Naive thymus-derived CD4-positive, alpha-beta T cell (primary cell): ENCODE measurements around the gene EBF3. TPM values are rescaled to one million over a fixed set of nuclear protein-coding genes. Genes with fewer than 3 reads are reported as not detected.

Experiments used
- ATAC-seq: fragments of 150-1000 bp; cut with Tn5 transposase; 2 replicates; pipeline ENCODE4 v1.10.0; 2021; ENCODE audit warnings: mild to moderate bottlenecking, moderate library complexity
- CTCF ChIA-PET: fragments of 350-600 bp; sonication (Branson Sonifier 250); formaldehyde crosslinking; loops from one replicate; lab custom pipeline; 2021; ENCODE audit warnings: antibody characterized with exemption; lab: Charles Lee
- POLR2A ChIA-PET: fragments of 350-600 bp; sonication (Branson Sonifier 250); formaldehyde crosslinking; loops from one replicate; lab custom pipeline; 2021; ENCODE audit warnings: antibody characterized with exemption, inconsistent platforms; lab: Charles Lee
- DNase-seq, 9 donors: peaks; one replicate each; pipeline versions ENCODE4 v3.0.0 to v3.0.0-alpha.2; 2020 to 2022; ENCODE audit warnings: mixed read lengths in 1 of 9
- H3K27ac ChIP-seq: one replicate; pipeline ENCODE4 v1.7.0; 2013; ENCODE audit warnings: mild to moderate bottlenecking, low read depth, low read length, moderate library complexity
- H3K27me3 ChIP-seq, 2 donors: one replicate each; pipeline ENCODE4 v1.7.0; 2013; ENCODE audit warnings: low read length in 2 of 2, mild to moderate bottlenecking in 2 of 2, moderate library complexity in 2 of 2; ENCODE audit not compliant: control insufficient read depth in 2 of 2, insufficient read depth in 2 of 2
- H3K36me3 ChIP-seq, 3 experiments: 1 replicate in 2 of 3; 2 replicates in 1 of 3; pipeline ENCODE4 v1.7.0; 2013; ENCODE audit warnings: low read length in 3 of 3, mild to moderate bottlenecking in 3 of 3, moderate library complexity in 1 of 3; ENCODE audit not compliant: insufficient read depth in 3 of 3, control insufficient read depth in 2 of 3
- H3K4me1 ChIP-seq, 2 donors: one replicate each; pipeline ENCODE4 v1.7.0; 2013; ENCODE audit warnings: low read length in 2 of 2, mild to moderate bottlenecking in 2 of 2, moderate library complexity in 1 of 2; ENCODE audit not compliant: control insufficient read depth in 2 of 2, insufficient read depth in 2 of 2
- H3K4me3 ChIP-seq: 2 replicates; pipeline ENCODE4 v1.7.0; 2013; ENCODE audit warnings: mild to moderate bottlenecking, low read length
- H3K9me3 ChIP-seq, 3 experiments: 1 replicate in 2 of 3; 2 replicates in 1 of 3; pipeline ENCODE4 v1.7.0; 2013; ENCODE audit warnings: low read length in 3 of 3; ENCODE audit not compliant: control insufficient read depth in 2 of 3
- H3K27ac Mint-ChIP-seq, 9 donors: one replicate each; pipeline ENCODE4 v1.8.0; 2020 to 2022; ENCODE audit warnings: mixed read lengths in 9 of 9, mild to moderate bottlenecking in 8 of 9, moderate library complexity in 5 of 9, inconsistent platforms in 2 of 9
- H3K27me3 Mint-ChIP-seq, 5 donors: one replicate each; pipeline ENCODE4 v1.8.0; 2021 to 2022; ENCODE audit warnings: mixed read lengths in 5 of 5, mild to moderate bottlenecking in 1 of 5
- H3K36me3 Mint-ChIP-seq, 5 donors: one replicate each; pipeline ENCODE4 v1.8.0; 2020 to 2022; ENCODE audit warnings: mixed read lengths in 5 of 5, mild to moderate bottlenecking in 3 of 5, inconsistent platforms in 1 of 5
- H3K4me1 Mint-ChIP-seq, 7 donors: one replicate each; pipeline ENCODE4 v1.8.0; 2020 to 2022; ENCODE audit warnings: mixed read lengths in 7 of 7, mild to moderate bottlenecking in 3 of 7, inconsistent platforms in 1 of 7
- H3K4me3 Mint-ChIP-seq, 10 donors: one replicate each; pipeline ENCODE4 v1.8.0; 2020 to 2022; ENCODE audit warnings: mild to moderate bottlenecking in 10 of 10, mixed read lengths in 10 of 10, moderate library complexity in 6 of 10, inconsistent platforms in 2 of 10
- H3K9me3 Mint-ChIP-seq, 11 donors: one replicate each; pipeline ENCODE4 v1.8.0; 2020 to 2022; ENCODE audit warnings: mixed read lengths in 11 of 11, mild to moderate bottlenecking in 4 of 11, inconsistent platforms in 1 of 11, moderate library complexity in 1 of 11
- intact Hi-C, 2 donors: fragments of 100-400 bp; cut with micrococcal nuclease; formaldehyde crosslinking; loops; one replicate each; pipeline ENCODE4 v1.15.1; 2023
- polyA plus RNA-seq, 2 donors: library from polyadenylated mRNA; unstranded; fragments of 300-500 nt; fragmentation: Illumina TruSeq; gene quantifications; one replicate each; pipeline ENCODE4 v1.2.3, GENCODE V29; 2021
- total RNA-seq, 6 experiments: library from RNA in 5 of 6; stranded (reverse) in 5 of 6; gene quantifications; 1 replicate in 5 of 6; 2 replicates in 1 of 6; pipeline ENCODE4 v1.2.3 and lab custom pipeline; 2021 to 2026

The EBF3 gene
- total and polyA plus RNA-seq, 7 experiments from 2014 or later = not detected

DNA sequence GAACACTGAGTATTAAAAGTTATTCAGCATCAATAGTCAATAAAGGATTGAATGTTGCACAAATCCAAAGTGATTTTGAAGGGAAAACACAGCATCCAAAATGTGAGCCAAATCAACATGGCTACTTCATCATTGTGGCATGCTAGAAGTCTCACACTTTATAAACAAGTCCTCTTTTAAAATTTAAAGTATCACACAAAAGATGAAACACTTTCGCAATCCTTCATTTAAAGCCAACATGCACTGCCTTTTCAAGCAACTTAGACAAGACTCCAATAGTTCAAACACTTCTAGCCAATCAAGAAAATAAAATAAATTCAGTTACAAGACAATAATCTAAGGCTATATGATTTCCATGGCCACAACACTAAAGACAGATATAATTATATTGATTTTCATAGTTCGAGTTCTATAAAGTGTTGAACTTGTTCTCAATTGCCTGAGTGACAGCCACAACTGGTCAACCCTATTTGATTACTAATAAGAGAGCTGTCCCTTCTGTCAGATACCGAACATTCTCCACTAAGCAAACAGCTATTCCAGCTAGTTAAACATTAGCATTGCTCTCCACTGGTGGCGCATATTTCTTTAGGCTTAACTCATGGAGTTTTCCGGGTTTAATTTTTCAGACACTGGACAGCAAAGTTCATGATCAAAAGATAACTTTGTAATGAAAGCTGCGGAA lies 8.3 kb downstream of the EBF3 start:
- no peaks in the 10 kb centered on the region for H3K36me3 ChIP-seq
- H3K27me3 Mint-ChIP-seq = peaks cover 57 to 79% (median 73%) of the 10 kb centered on the region in 5 donors
- no peak for DNase-seq
- H3K36me3 Mint-ChIP-seq = peaks cover 0 to 5% (median 0%) of the 10 kb centered on the region in 5 donors
- peaks cover 0 to 27% of the 10 kb centered on the region in 2 donors for H3K27me3 ChIP-seq
- POLR2A ChIA-PET = interaction anchor here (0.7 kb wide), 1 partner anchor 22 kb away, joined by 3 read pairs; no protein-coding TSS in a partner anchor
- no peak overlapping the region for H3K4me3 Mint-ChIP-seq
- no peak overlapping the region for H3K27ac ChIP-seq
- H3K27ac Mint-ChIP-seq = no peak overlapping the region
- ATAC-seq = no peak
- no peak overlapping the region for H3K4me3 ChIP-seq
- peaks cover 0 to 4% of the 10 kb centered on the region in 2 donors for H3K4me1 ChIP-seq
- intact Hi-C loops = loop anchor here in 1 of 2 donors (2.0 kb wide), 1 partner anchor 15 kb away; no protein-coding TSS in a partner anchor
- H3K9me3 Mint-ChIP-seq = peaks cover 0 to 26% (median 5%) of the 10 kb centered on the region in 11 donors
- CTCF ChIA-PET = no interaction called here
- peaks cover 0 to 5% (median 0%) of the 10 kb centered on the region in 3 experiments for H3K9me3 ChIP-seq
- H3K4me1 Mint-ChIP-seq = peaks cover 6 to 17% (median 13%) of the 10 kb centered on the region in 7 donors

DNA sequence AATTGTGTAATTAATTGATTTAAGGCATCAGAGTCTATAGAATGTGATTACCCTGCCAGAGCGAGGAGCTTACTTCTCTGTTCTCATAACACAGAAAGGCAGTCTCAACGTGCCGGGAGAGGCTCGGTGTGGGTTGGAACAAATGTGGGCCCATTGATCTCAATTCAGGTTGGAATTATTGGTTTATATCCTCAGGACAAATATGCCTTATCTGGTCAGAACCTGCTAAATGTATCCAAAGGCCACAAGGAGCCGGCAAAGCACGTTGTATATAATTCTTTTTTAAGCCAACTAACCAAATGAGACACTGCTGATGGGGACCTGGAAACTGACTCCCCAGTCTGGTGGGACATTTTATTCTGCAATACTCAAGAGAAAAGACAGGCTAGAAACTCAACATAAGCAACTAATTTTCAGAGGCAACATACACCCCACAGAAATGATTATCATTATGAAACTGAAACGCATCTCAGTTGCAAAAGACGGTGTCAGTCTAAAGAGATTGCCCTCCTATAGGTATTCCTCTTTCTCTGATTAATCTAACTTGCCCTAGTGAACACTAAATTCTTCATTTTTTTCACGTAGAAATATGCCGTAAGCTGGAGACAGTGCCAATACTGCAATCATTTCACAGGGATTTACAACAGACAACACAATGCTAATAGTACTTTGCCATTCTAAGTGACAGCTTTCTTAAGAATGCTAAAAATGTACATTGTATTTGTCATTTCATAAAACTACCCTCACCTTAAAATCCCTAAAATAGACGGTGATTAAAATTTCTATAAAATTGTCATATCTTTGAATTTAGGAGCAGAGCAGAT lies 9.4 kb downstream of the EBF3 start:
- Histone ChIP-seq H3K9me3 (peaks cover 0 to 5% (median 0%) of the 10 kb centered on the region in 3 experiments), H3K27me3 (peaks cover 0 to 22% of the 10 kb centered on the region in 2 donors), H3K27ac (no peak overlapping the region), H3K36me3 (no peaks in the 10 kb centered on the region), H3K4me1 (peaks cover 0 to 4% of the 10 kb centered on the region in 2 donors), H3K4me3 (no peak overlapping the region)
- DNase-seq (no peak), ATAC-seq (no peak)
- peaks cover 0 to 20% (median 3%) of the 10 kb centered on the region in 11 donors for H3K9me3 Mint-ChIP-seq
- no peak overlapping the region for H3K27ac Mint-ChIP-seq
- CTCF ChIA-PET = no interaction called here
- no peak overlapping the region for H3K4me3 Mint-ChIP-seq
- H3K36me3 Mint-ChIP-seq = no peaks in the 10 kb centered on the region
- intact Hi-C loops = no loop called here
- H3K4me1 Mint-ChIP-seq = peaks cover 5 to 7% (median 6%) of the 10 kb centered on the region in 7 donors
- POLR2A ChIA-PET = interaction anchor here (0.7 kb wide), 1 partner anchor 23 kb away, joined by 3 read pairs; no protein-coding TSS in a partner anchor
- H3K27me3 Mint-ChIP-seq = peaks cover 56 to 77% (median 67%) of the 10 kb centered on the region in 5 donors

DNA sequence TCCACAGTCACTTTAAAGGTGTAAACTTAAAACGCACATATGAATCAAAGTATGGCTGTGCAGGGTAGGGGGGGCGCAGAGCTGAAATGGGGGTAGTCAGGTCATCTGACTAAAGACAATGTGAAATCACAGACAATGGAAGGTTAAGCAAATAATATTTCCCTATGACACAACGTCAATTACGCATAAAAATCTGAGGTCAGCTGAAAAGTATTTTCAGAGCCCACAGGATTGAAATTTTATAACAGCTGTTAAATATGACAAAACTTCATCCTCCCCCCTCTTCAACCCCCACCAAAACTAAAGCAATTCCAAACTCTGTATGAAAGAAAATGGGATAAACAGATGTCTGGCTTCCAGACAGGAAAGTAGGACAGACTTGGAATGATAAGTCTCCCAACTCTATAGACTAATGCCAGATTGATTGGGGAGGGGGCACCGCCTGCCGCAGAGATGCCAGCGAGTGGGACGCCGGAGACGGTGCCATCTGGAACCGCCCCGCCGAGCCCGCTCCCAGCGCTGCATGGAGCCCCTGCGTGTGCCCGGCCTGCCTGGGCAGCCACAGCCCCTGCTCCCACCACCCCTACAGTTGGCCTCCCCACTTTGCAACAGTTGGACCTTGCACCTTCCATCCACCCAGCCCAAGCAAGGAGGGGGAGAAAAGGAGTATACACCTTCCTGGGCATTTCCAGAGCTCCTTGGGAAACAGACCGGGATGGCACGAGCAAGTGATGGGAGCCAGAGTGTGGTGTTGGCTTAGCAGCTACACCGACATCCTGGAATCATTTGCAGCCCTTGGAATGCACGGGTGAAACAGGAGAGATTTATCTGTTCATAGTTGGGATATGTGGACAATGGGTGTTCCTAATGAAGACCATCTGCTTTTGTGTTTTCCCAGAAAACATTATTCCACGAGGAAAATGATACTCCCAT lies 10.7 kb downstream of the EBF3 start:
- H3K27ac ChIP-seq = no peak overlapping the region
- peaks cover 54 to 80% (median 64%) of the 10 kb centered on the region in 5 donors for H3K27me3 Mint-ChIP-seq
- H3K4me1 ChIP-seq = peaks cover 0 to 4% of the 10 kb centered on the region in 2 donors
- POLR2A ChIA-PET = no interaction called here
- H3K4me3 Mint-ChIP-seq = no peak overlapping the region
- H3K4me1 Mint-ChIP-seq = peaks cover 4 to 5% (median 4%) of the 10 kb centered on the region in 7 donors
- no peak for DNase-seq
- H3K36me3 ChIP-seq = no peaks in the 10 kb centered on the region
- peaks cover 0 to 18% (median 3%) of the 10 kb centered on the region in 11 donors for H3K9me3 Mint-ChIP-seq
- ATAC-seq = no peak
- CTCF ChIA-PET = no interaction called here
- peaks cover 0 to 22% of the 10 kb centered on the region in 2 donors for H3K27me3 ChIP-seq
- H3K4me3 ChIP-seq = no peak overlapping the region
- H3K9me3 ChIP-seq = peaks cover 0 to 5% (median 0%) of the 10 kb centered on the region in 3 experiments
- no peaks in the 10 kb centered on the region for H3K36me3 Mint-ChIP-seq
- intact Hi-C loops = no loop called here
- no peak overlapping the region for H3K27ac Mint-ChIP-seq

DNA sequence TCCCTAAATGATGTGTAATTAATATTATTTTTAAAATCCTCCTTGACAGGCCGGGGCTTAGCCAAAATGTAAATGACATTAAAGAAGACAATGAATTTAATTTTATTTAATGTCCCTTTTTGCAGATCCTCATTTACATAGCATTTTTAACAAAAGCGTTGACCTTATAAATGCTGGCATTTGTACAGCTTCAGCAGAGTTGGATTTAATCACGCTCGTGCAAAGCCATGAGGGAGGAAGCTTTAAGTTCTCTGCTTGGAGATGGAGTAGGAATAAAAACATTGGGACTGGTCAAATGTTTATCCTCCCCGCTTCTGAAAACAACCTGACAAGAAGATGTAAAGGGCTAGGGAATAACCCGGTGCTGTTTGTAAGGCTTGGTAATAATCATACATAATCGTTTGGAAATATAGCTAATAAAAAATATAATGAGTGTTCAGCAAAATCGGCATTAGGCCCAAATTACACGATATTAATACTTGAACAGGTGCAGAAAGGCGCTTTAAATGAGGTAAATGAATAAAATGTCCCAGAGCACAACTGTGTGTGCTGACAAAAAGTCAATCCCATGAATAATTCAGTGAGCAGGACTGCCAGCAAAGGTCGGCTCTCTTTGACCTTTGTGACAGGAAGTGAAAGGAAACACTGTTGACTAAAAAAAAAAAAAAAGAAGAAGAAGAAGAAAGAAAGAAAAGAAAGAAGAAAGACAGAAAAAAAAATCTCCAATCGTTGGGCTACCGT lies 11.5 kb downstream of the EBF3 start:
- Mint-ChIP-seq H3K4me3 (no peak overlapping the region), H3K27me3 (peaks cover 45 to 81% (median 57%) of the 10 kb centered on the region in 5 donors), H3K27ac (no peak overlapping the region), H3K36me3 (no peaks in the 10 kb centered on the region), H3K9me3 (peaks cover 0 to 14% (median 1%) of the 10 kb centered on the region in 11 donors), H3K4me1 (peaks cover 0 to 1% (median 0%) of the 10 kb centered on the region in 7 donors)
- Histone ChIP-seq H3K9me3 (peaks cover 0 to 5% (median 0%) of the 10 kb centered on the region in 3 experiments), H3K27me3 (peaks cover 0 to 13% of the 10 kb centered on the region in 2 donors), H3K27ac (no peak overlapping the region), H3K36me3 (no peaks in the 10 kb centered on the region), H3K4me3 (no peak overlapping the region), H3K4me1 (no peaks in the 10 kb centered on the region)
- ATAC-seq (no peak), DNase-seq (no peak)
- ChIA-PET CTCF (interaction anchor here (0.6 kb wide), 1 partner anchor 265 kb away, joined by 3 read pairs; no protein-coding TSS in a partner anchor), POLR2A (no interaction called here)
- intact Hi-C loops = no loop called here

DNA sequence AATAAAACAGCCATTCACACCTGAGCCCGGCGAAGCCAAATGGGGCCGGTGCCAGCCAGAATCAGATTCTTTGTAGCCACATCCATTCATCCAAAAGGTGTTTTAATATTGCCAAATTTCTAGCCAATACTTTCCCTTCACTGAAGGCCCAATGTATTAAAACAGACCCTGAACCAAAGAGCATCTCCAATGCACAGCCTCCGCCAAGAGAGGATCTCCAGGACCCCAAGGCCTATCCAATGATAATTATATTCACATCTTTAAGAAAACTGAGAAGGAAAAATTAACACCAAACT lies 12.2 kb downstream of the EBF3 start:
- ChIA-PET CTCF (no interaction called here), POLR2A (no interaction called here)
- Mint-ChIP-seq H3K27me3 (peaks cover 39 to 76% (median 50%) of the 10 kb centered on the region in 5 donors), H3K9me3 (peaks cover 0 to 9% (median 1%) of the 10 kb centered on the region in 11 donors), H3K27ac (no peak overlapping the region), H3K4me1 (peaks cover 0 to 1% (median 0%) of the 10 kb centered on the region in 7 donors), H3K36me3 (no peaks in the 10 kb centered on the region), H3K4me3 (no peak overlapping the region)
- no peak for DNase-seq
- H3K4me1 ChIP-seq = no peaks in the 10 kb centered on the region
- H3K27me3 ChIP-seq = peaks cover 0 to 8% of the 10 kb centered on the region in 2 donors
- no peaks in the 10 kb centered on the region for H3K36me3 ChIP-seq
- intact Hi-C loops = no loop called here
- no peak overlapping the region for H3K27ac ChIP-seq
- H3K9me3 ChIP-seq = no peaks in the 10 kb centered on the region
- no peak overlapping the region for H3K4me3 ChIP-seq
- ATAC-seq = no peak
